MM.1S (cell line): Measurements from ENCODE around the gene NPFFR1.

Experiments used
- CTCF ChIP-seq: fragments of 300-600 bp; sonication (generic); IDR thresholded peaks from 2 replicates; pipeline ENCODE4 v1.5.1; 2016; ENCODE audit warnings: antibody characterized with exemption, low read length, mixed read lengths
- EZH2 ChIP-seq: fragments of 300-600 bp; sonication (generic); optimal IDR thresholded peaks from 2 replicates; pipeline ENCODE3; 2017; ENCODE audit warnings: low read depth, mild to moderate bottlenecking, antibody characterized with exemption, low read length, mixed read lengths
- EZH2phosphoT487 ChIP-seq: fragments of 300-600 bp; sonication (generic); IDR thresholded peaks from 2 replicates; pipeline ENCODE4 v1.6.1; 2018; ENCODE audit warnings: antibody characterized with exemption, low read length

GRCh38 chr10:70254778-70255328 lies 29.0 kb downstream of the NPFFR1 start:
- TF ChIP-seq EZH2 (no peak), CTCF (no peak), EZH2phosphoT487 (no peak)
